HepG2 (cell line): ENCODE results near the gene FAAP100. TPM values are rescaled to one million over a fixed set of nuclear protein-coding genes. Genes with fewer than 3 reads are reported as not detected.

ENCODE experiments used
- ATAC-seq: fragments of 200-7000 bp; cut with Tn5 transposase; 3 replicates; pipeline ENCODE4 v1.9.1; 2020; ENCODE audit warnings: mild to moderate bottlenecking, moderate library complexity
- BruUV-seq: library from RNA; stranded (reverse); fragments of 400-500 nt; replicated peaks from 2 replicates; lab custom pipeline; 2021; lab: Mats Ljungman, UMichigan
- CTCF ChIA-PET: fragments of 300-600 bp; formaldehyde crosslinking; extraction: SDS; loops from one replicate; lab custom pipeline; 2021; ENCODE audit warnings: low total read pairs, inconsistent platforms, low intra/inter-chr PET ratio; lab: Yijun Ruan, JAX
- POLR2A ChIA-PET: fragments of 350-600 bp; sonication (Branson Sonifier 250); formaldehyde crosslinking; loops from one replicate; lab custom pipeline; 2020; ENCODE audit warnings: antibody characterized with exemption, inconsistent platforms; lab: Yijun Ruan, JAX
- DNase-seq: peaks from one replicate; pipeline ENCODE4 v3.0.0-alpha.2; 2015; ENCODE audit warnings: low spot score
- FAIRE-seq: peaks from 3 replicates; lab custom pipeline; 2011; peaks lifted over from hg19 to GRCh38; lab: Jason Lieb, UNC
- H2AFZ ChIP-seq: one replicate; pipeline ENCODE4 v1.6.1; 2011; ENCODE audit warnings: low read length, inconsistent platforms
- H3K27ac ChIP-seq: fragments of 300-600 bp; 3 replicates; pipeline ENCODE4 v1.8.0; 2011; ENCODE audit warnings: mixed run types, mild to moderate bottlenecking, mixed read lengths, low read length, inconsistent platforms; ENCODE audit not compliant: insufficient read depth; ENCODE audit errors: extremely low read length
- H3K27me3 ChIP-seq, 2 experiments: fragments of 200-600 bp in 1 of 2; 2 replicates in 1 of 2; 3 replicates in 1 of 2; pipeline versions ENCODE4 v1.6.0 to v1.8.0; 2011; ENCODE audit warnings: low read length in 2 of 2, mild to moderate bottlenecking in 2 of 2, moderate library complexity in 2 of 2, inconsistent platforms in 1 of 2; ENCODE audit not compliant: insufficient read depth in 2 of 2, control insufficient read depth in 1 of 2
- H3K36me3 ChIP-seq, 2 experiments: fragments of 200-600 bp in 1 of 2; replicated peaks in 1 of 2; 2 replicates in 1 of 2; 3 replicates in 1 of 2; pipeline versions ENCODE4 v1.5.1 to v1.8.0; 2011; ENCODE audit warnings: low read length in 2 of 2, inconsistent platforms in 1 of 2; ENCODE audit not compliant: insufficient read depth in 2 of 2, control insufficient read depth in 1 of 2
- H3K4me1 ChIP-seq: 2 replicates; pipeline ENCODE4 v1.5.1; 2012; ENCODE audit warnings: low read length, inconsistent platforms; ENCODE audit not compliant: insufficient read depth
- H3K4me2 ChIP-seq: 2 replicates; pipeline ENCODE4 v1.6.0; 2011; ENCODE audit warnings: low read depth, low read length, inconsistent platforms
- H3K4me3 ChIP-seq, 3 experiments: fragments of 200-600 bp in 1 of 3; sonication (generic), shearing (Covaris generic) in 1 of 3; replicated peaks in 1 of 3; 2 replicates each; pipeline ENCODE4 v1.5.1; 2011 to 2016; ENCODE audit warnings: low read length in 3 of 3, inconsistent platforms in 2 of 3, low read depth in 2 of 3, mild to moderate bottlenecking in 2 of 3, control low read depth in 1 of 3, mixed read lengths in 1 of 3; ENCODE audit not compliant: insufficient read depth in 1 of 3
- H3K79me2 ChIP-seq: one replicate; pipeline ENCODE4 v1.6.1; 2011; ENCODE audit warnings: low read length, inconsistent platforms; ENCODE audit not compliant: insufficient read depth
- H3K9ac ChIP-seq: 2 replicates; pipeline ENCODE4 v1.6.0; 2011; ENCODE audit warnings: mild to moderate bottlenecking, low read depth, low read length, inconsistent platforms; ENCODE audit not compliant: insufficient read depth
- H3K9me3 ChIP-seq: 2 replicates; pipeline ENCODE4 v1.5.1; 2012; ENCODE audit warnings: mild to moderate bottlenecking, low read length
- H4K20me1 ChIP-seq: 2 replicates; pipeline ENCODE4 v1.6.0; 2011; ENCODE audit warnings: inconsistent platforms, mild to moderate bottlenecking, low read length, moderate library complexity; ENCODE audit not compliant: insufficient read depth
- CSRNP2 ChIP-seq: sonication (generic); formaldehyde crosslinking; conservative IDR thresholded peaks from 2 replicates; pipeline ENCODE4 v1.8.0; 2022; ENCODE audit warnings: low read depth, missing genetic modification reagents
- DZIP1 ChIP-seq: sonication (generic); formaldehyde crosslinking; IDR thresholded peaks from 2 replicates; pipeline ENCODE4 v1.5.0; 2020; ENCODE audit warnings: mild to moderate bottlenecking, missing genetic modification reagents
- GABPB1 ChIP-seq: IDR thresholded peaks from 2 replicates; pipeline ENCODE4 v1.6.1; 2016; ENCODE audit warnings: mild to moderate bottlenecking, missing genetic modification reagents, moderate library complexity, missing compliant biosample characterization
- HOXA3 ChIP-seq: sonication (generic); formaldehyde crosslinking; IDR thresholded peaks from 2 replicates; pipeline ENCODE4 v1.5.0; 2020; ENCODE audit warnings: missing genetic modification reagents
- IKZF4 ChIP-seq: sonication (generic); formaldehyde crosslinking; IDR thresholded peaks from 2 replicates; pipeline ENCODE4 v1.5.1; 2020; ENCODE audit warnings: borderline replicate concordance, mild to moderate bottlenecking, low read depth, missing genetic modification reagents; ENCODE audit errors: not compliant biosample characterization
- NFYB ChIP-seq: sonication (generic); formaldehyde crosslinking; IDR thresholded peaks from 2 replicates; pipeline ENCODE4 v1.4.0; 2020; ENCODE audit warnings: missing genetic modification reagents
- NKX3-1 ChIP-seq: sonication (generic); formaldehyde crosslinking; IDR thresholded peaks from 2 replicates; pipeline ENCODE4 v1.5.0; 2020; ENCODE audit warnings: missing genetic modification reagents
- SOX6 ChIP-seq, 2 experiments: fragments of 450-650 bp in 1 of 2; sonication (generic) in 1 of 2; formaldehyde crosslinking in 1 of 2; IDR thresholded peaks; 2 replicates each; pipeline versions ENCODE4 v1.4.0 to v1.6.1; 2017 to 2020; ENCODE audit warnings: antibody characterized with exemption in 1 of 2, mild to moderate bottlenecking in 1 of 2, missing genetic modification reagents in 1 of 2
- YEATS2 ChIP-seq: sonication (generic); formaldehyde crosslinking; IDR thresholded peaks from 2 replicates; pipeline ENCODE4 v1.4.0; 2020; ENCODE audit warnings: missing genetic modification reagents, borderline replicate concordance
- ZBED4 ChIP-seq: sonication (generic); formaldehyde crosslinking; IDR thresholded peaks from 2 replicates; pipeline ENCODE4 v1.4.0; 2020; ENCODE audit warnings: missing genetic modification reagents, borderline replicate concordance
- ZNF432 ChIP-seq: sonication (generic); formaldehyde crosslinking; IDR thresholded peaks from 2 replicates; pipeline ENCODE4 v1.5.0; 2020; ENCODE audit warnings: missing genetic modification reagents, mild to moderate bottlenecking, borderline replicate concordance
- ZNF788 ChIP-seq: sonication (generic); formaldehyde crosslinking; IDR thresholded peaks from 2 replicates; pipeline ENCODE4 v1.5.0; 2020; ENCODE audit warnings: mild to moderate bottlenecking, missing genetic modification reagents, borderline replicate concordance
- ZNF841 ChIP-seq: sonication (generic); formaldehyde crosslinking; IDR thresholded peaks from 2 replicates; pipeline ENCODE4 v1.8.1; 2023; ENCODE audit warnings: missing genetic modification reagents, borderline replicate concordance
- ZNF891 ChIP-seq: sonication (generic); formaldehyde crosslinking; IDR thresholded peaks from 2 replicates; pipeline ENCODE4 v1.5.0; 2020; ENCODE audit warnings: mild to moderate bottlenecking, missing genetic modification reagents
- WGBS: methylation state at CpG from one replicate; pipeline ENCODE4 v1.1.6; 2017; ENCODE audit warnings: low lambda C conversion rate; 5-methylcytosine and 5-hydroxymethylcytosine counted together
- in situ Hi-C: cut with HindIII; loops from 2 replicates; pipeline ENCODE4 v1.10.0; 2017; ENCODE audit warnings: low pct_unique_long_range_greater_than_20kb; ENCODE audit not compliant: extremely low pct_ligation_motif_present
- intact Hi-C: fragments of 100-400 bp; cut with micrococcal nuclease; formaldehyde crosslinking; loops from one replicate; pipeline ENCODE4 v1.10.0; 2022; ENCODE audit not compliant: unreplicated experiment
- polyA plus RNA-seq, 8 experiments: library from polyadenylated mRNA; depleted of rRNA in 3 of 8; stranded (reverse) in 7 of 8; unstranded in 1 of 8; fragments of >200 nt; fragmentation: Illumina TruSeq in 4 of 8; extraction: Trizol in 4 of 8; gene quantifications; 2 replicates each; pipeline versions ENCODE4 v1.2.1 to v1.2.3, GENCODE V29; 2011 to 2016; ENCODE audit warnings: low read depth in 4 of 8, missing spikeins in 1 of 8, mixed read lengths in 1 of 8; ENCODE audit not compliant: insufficient read depth in 1 of 8
- total RNA-seq, 5 experiments: library from RNA; depleted of rRNA; stranded (reverse); fragments of >200 nt; fragmentation: Illumina TruSeq; extraction: Trizol; gene quantifications; 2 replicates each; pipeline ENCODE4 v1.2.3, GENCODE V29; 2016; ENCODE audit warnings: low read depth in 1 of 5

Gene FAAP100
- total and polyA plus RNA-seq, 2 of the 13 experiments (the other 11 are each of a cell fraction or from before 2014, with no cell fraction given) = 7.6 to 20.8 TPM

DNA sequence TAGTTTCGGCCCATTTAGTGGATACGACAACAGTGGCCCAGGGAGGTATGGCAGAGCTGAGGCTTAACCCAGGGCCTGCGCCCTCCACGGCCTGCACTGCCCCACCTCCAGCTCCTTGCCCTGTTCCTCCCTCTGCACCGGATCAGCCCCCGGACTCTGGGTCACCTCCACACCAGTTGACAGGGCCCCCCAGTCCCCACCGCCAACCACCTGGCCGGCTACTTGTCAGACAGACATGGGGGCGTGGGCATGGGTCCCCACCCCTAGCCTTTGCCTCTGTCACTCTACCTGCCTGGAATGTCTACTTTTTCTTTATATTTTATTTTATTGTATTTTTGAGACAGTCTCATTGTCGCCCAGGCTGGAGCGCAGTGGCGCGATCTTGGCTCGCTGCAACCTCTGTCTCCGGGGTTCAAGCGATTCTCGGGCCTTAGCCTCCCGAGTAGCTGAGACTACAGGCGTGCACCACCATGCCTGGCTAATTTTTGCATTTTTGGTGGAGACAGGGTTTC lies 36.6 kb downstream of the FAAP100 start:
- intact Hi-C loops = loop anchor here (10.0 kb wide), 1 partner anchor 121 kb away; the partner anchor contains the start of gene BAHCC1
- H3K27ac ChIP-seq = peak overlapping the region; percentile 43
- no TSS peak for BruUV-seq
- no peak for DNase-seq
- CTCF ChIA-PET = no interaction called here
- peak overlapping the region; percentile 97 for H3K4me2 ChIP-seq
- POLR2A ChIA-PET = interaction anchor here (0.5 to 4.3 kb wide), 7 partner anchors 8 to 277 kb away, joined by 3 to 27 read pairs (median 3); partner anchors contain the start of genes FAAP100, NDUFAF8 and TEPSIN
- peaks cover 20% of the 10 kb centered on the region for H3K79me2 ChIP-seq
- peaks cover 55% of the 10 kb centered on the region for H3K4me1 ChIP-seq
- ATAC-seq = no peak
- FAIRE-seq = no peak
- in situ Hi-C loops = no loop called here
- H3K27me3 ChIP-seq = peaks cover 0 to 11% of the 10 kb centered on the region in 2 experiments; a peak in 3 of 5 replicates
- WGBS = 62% methylated on average over 19 of the region's 19 CpGs
- peak overlapping the region; percentile 54 to 88 (median 75) for H3K4me3 ChIP-seq
- H2AFZ ChIP-seq = no peak overlapping the region
- H3K9ac ChIP-seq = peak overlapping the region; percentile 99; the same call in 1 of the 2 replicates
- H3K9me3 ChIP-seq = no peaks in the 10 kb centered on the region
- H3K36me3 ChIP-seq = peaks cover 9 to 16% of the 10 kb centered on the region in 2 experiments
- H4K20me1 ChIP-seq = peaks cover 18% of the 10 kb centered on the region
- TF ChIP-seq YEATS2 (CRISPR knock-in tag) = 0 out of 2 replicates have a peak, but pooled peaks have one; percentile 20
- TF ChIP-seq NFYB (CRISPR knock-in tag) = 0 out of 2 replicates have a peak, but pooled peaks have one; percentile 1
- no peak for TF ChIP-seq GABPB1 (CRISPR knock-in tag)
- TF ChIP-seq SOX6 (IDR thresholded peaks at IDR 0.05) = no peak
- TF ChIP-seq SOX6 (CRISPR knock-in tag; IDR thresholded peaks at IDR 0.05) = 0 out of 2 replicates have a peak, but pooled peaks have one; percentile 0
- TF ChIP-seq NKX3-1 (CRISPR knock-in tag) = no peak
- no peak for TF ChIP-seq ZBED4
- no peak for TF ChIP-seq HOXA3
- peak; percentile 3 for TF ChIP-seq IKZF4 (CRISPR knock-in tag)
- TF ChIP-seq ZNF891 (CRISPR knock-in tag) = no peak
- no peak for TF ChIP-seq ZNF841
- TF ChIP-seq ZNF432 (CRISPR knock-in tag) = no peak
- 0 out of 2 replicates have a peak, but pooled peaks have one; percentile 13 for TF ChIP-seq ZNF788
- no peak for TF ChIP-seq CSRNP2 (CRISPR knock-in tag)
- TF ChIP-seq DZIP1 (CRISPR knock-in tag) = 0 out of 2 replicates have a peak, but pooled peaks have one; percentile 14
